K562 (cell line): Measurements from ENCODE around the gene SPTBN5. TPM values are rescaled to one million over a fixed set of nuclear protein-coding genes. Genes with fewer than 3 reads are reported as not detected.
A peak's percentile ranks its signal among the peaks of the same experiment; 100 is the strongest.

ENCODE experiments used
- ATAC-seq: fragments of 200-7000 bp; cut with Tn5 transposase; 3 replicates; pipeline ENCODE4 v1.9.1; 2020; ENCODE audit warnings: moderate library complexity
- BruUV-seq: library from RNA; stranded (reverse); fragments of 400-500 nt; replicated peaks from 2 replicates; lab custom pipeline; 2021; lab: Mats Ljungman, UMichigan
- CTCF ChIA-PET: fragments of 300-600 bp; formaldehyde crosslinking; extraction: SDS; loops from one replicate; lab custom pipeline; 2021; ENCODE audit warnings: low intra/inter-chr PET ratio; lab: Yijun Ruan, JAX
- POLR2A ChIA-PET: fragments of 300-600, 350-650 bp; sonication (Branson Sonifier 250); formaldehyde crosslinking; extraction: SDS; loops from one replicate; lab custom pipeline; 2021; ENCODE audit warnings: antibody characterized with exemption, inconsistent platforms; lab: Yijun Ruan, JAX
- DNase-seq, 4 experiments: peaks; one replicate each; pipeline versions ENCODE4 v3.0.0 to v3.0.0-alpha.2; 2011 to 2018; ENCODE audit warnings: low spot score in 3 of 4, mixed read lengths in 3 of 4; ENCODE audit errors: extremely low read depth in 1 of 4
- FAIRE-seq: peaks from 2 replicates; lab custom pipeline; 2011; peaks lifted over from hg19 to GRCh38; lab: Jason Lieb, UNC
- H2AFZ ChIP-seq: 2 replicates; pipeline ENCODE4 v1.6.0; 2011; ENCODE audit warnings: low read depth, low read length, control low read depth, inconsistent platforms
- H3K27ac ChIP-seq: fragments of 200-600 bp; 3 replicates; pipeline ENCODE4 v1.8.0; 2011; ENCODE audit warnings: low read depth, mild to moderate bottlenecking, control low read depth, inconsistent platforms, low read length, moderate library complexity, mixed read lengths; ENCODE audit errors: extremely low read depth
- H3K27me3 ChIP-seq, 2 experiments: fragments of 300-600 bp in 1 of 2; 2 replicates in 1 of 2; 3 replicates in 1 of 2; pipeline versions ENCODE4 v1.6.0 to v1.8.0; 2011; ENCODE audit warnings: inconsistent platforms in 2 of 2, low read length in 2 of 2, mild to moderate bottlenecking in 1 of 2, mixed read lengths in 1 of 2, moderate library complexity in 1 of 2; ENCODE audit not compliant: control insufficient read depth in 2 of 2, insufficient read depth in 2 of 2
- H3K36me3 ChIP-seq: fragments of 300-600 bp; 3 replicates; pipeline ENCODE4 v1.8.0; 2011; ENCODE audit warnings: mild to moderate bottlenecking, low read length, inconsistent platforms; ENCODE audit not compliant: control insufficient read depth, insufficient read depth
- H3K4me1 ChIP-seq, 2 experiments: fragments of 200-600 bp in 1 of 2; replicated peaks in 1 of 2; 2 replicates in 1 of 2; 3 replicates in 1 of 2; pipeline versions ENCODE4 v1.5.1 to v1.8.0; 2011; ENCODE audit warnings: inconsistent platforms in 2 of 2, low read length in 2 of 2, mild to moderate bottlenecking in 1 of 2, mixed read lengths in 1 of 2, moderate library complexity in 1 of 2; ENCODE audit not compliant: control insufficient read depth in 2 of 2, insufficient read depth in 2 of 2
- H3K4me2 ChIP-seq: 2 replicates; pipeline ENCODE4 v1.6.1; 2011; ENCODE audit warnings: low read length, control low read depth, inconsistent platforms, mixed read lengths; ENCODE audit not compliant: insufficient read depth
- H3K4me3 ChIP-seq: fragments of 200-600 bp; sonication (generic), shearing (Covaris generic); 2 replicates; pipeline ENCODE4 v1.5.1; 2016; ENCODE audit warnings: control low read depth, inconsistent platforms
- H3K79me2 ChIP-seq: fragments of 200-600 bp; 3 replicates; pipeline ENCODE4 v1.8.0; 2011; ENCODE audit warnings: low read length, inconsistent platforms; ENCODE audit not compliant: control insufficient read depth, insufficient read depth
- H3K9ac ChIP-seq, 2 experiments: 2 replicates each; pipeline versions ENCODE4 v1.6.0 to v1.6.1; 2011; ENCODE audit warnings: low read depth in 2 of 2, low read length in 2 of 2, control low read depth in 1 of 2, inconsistent platforms in 1 of 2, mild to moderate bottlenecking in 1 of 2, mixed read lengths in 1 of 2; ENCODE audit not compliant: insufficient read depth in 1 of 2
- H3K9me1 ChIP-seq: one replicate; pipeline ENCODE4 v1.6.0; 2011; ENCODE audit warnings: inconsistent platforms, mild to moderate bottlenecking, low read length, moderate library complexity; ENCODE audit not compliant: control insufficient read depth, insufficient read depth
- H3K9me3 ChIP-seq: replicated peaks from 2 replicates; pipeline ENCODE4 v1.5.1; 2011; ENCODE audit warnings: low read depth, low read length, inconsistent platforms; ENCODE audit not compliant: control insufficient read depth, insufficient read depth
- H4K20me1 ChIP-seq: replicated peaks from 2 replicates; pipeline ENCODE4 v1.6.1; 2011; ENCODE audit warnings: low read length, inconsistent platforms, mixed read lengths; ENCODE audit not compliant: control insufficient read depth, insufficient read depth
- CTCF ChIP-seq, 3 experiments: IDR thresholded peaks in 2 of 3; conservative IDR thresholded peaks in 1 of 3; 2 replicates each; pipeline ENCODE4 v1.5.1; 2011 to 2012; ENCODE audit warnings: low read length in 3 of 3, mild to moderate bottlenecking in 3 of 3, control low read depth in 2 of 3, improper control_type of control experiment in 1 of 3, inconsistent platforms in 1 of 3, low read depth in 1 of 3, mixed read lengths in 1 of 3, moderate library complexity in 1 of 3; ENCODE audit not compliant: insufficient read depth in 2 of 3
- FOXO4 ChIP-seq: fragments of 450-650 bp; formaldehyde crosslinking; IDR thresholded peaks from 2 replicates; pipeline ENCODE4 v1.4.0; 2020; ENCODE audit warnings: mild to moderate bottlenecking, moderate library complexity
- RAD21 ChIP-seq, 2 experiments: fragments of 250-450 bp in 1 of 2; fragments of 450-650 bp in 1 of 2; sonication (Bioruptor Pico) in 1 of 2; formaldehyde crosslinking in 1 of 2; IDR thresholded peaks in 1 of 2; conservative IDR thresholded peaks in 1 of 2; 2 replicates each; pipeline versions ENCODE4 v1.4.0 to v1.8.0; 2020 to 2022; ENCODE audit warnings: mild to moderate bottlenecking in 2 of 2, moderate library complexity in 1 of 2
- whole genome bisulfite sequencing: fragments of 100-300 bp; shearing (Covaris generic); methylation state at CpG from one replicate; pipeline ENCODE4 v1.1.6; 2016; ENCODE audit warnings: low coverage, mixed read lengths; ENCODE audit not compliant: insufficient coverage; ENCODE audit errors: missing lambda C conversion rate; 5-methylcytosine and 5-hydroxymethylcytosine counted together
- in situ Hi-C: fragments of 300-500 bp; cut with MboI; formaldehyde crosslinking; loops from 4 replicates; pipeline ENCODE4 v1.15.0; 2018; ENCODE audit warnings: inconsistent platforms, mixed read lengths
- intact Hi-C: fragments of 100-400 bp; cut with micrococcal nuclease; formaldehyde crosslinking; loops from 2 replicates; pipeline ENCODE4 v1.14.2; 2022
- polyA plus RNA-seq, 8 experiments: library from polyadenylated mRNA; depleted of rRNA in 4 of 8; stranded (reverse) in 5 of 8; unstranded in 3 of 8; fragments of >200 nt; fragmentation: Nextera tagmentation in 2 of 8; fragmentation: Illumina TruSeq in 1 of 8; extraction: Ambion mirVana in 2 of 8; extraction: Trizol in 1 of 8; gene quantifications; 2 replicates each; pipeline versions ENCODE4 v1.2.1 to v1.2.3, GENCODE V29; 2011 to 2014; ENCODE audit warnings: inconsistent platforms in 1 of 8, missing spikeins in 1 of 8
- total RNA-seq, 7 experiments: library from RNA; depleted of rRNA in 6 of 7; stranded (reverse); fragments of >200 nt in 6 of 7; fragmentation: Illumina TruSeq in 2 of 7; extraction: Trizol in 2 of 7; gene quantifications; 2 replicates each; pipeline versions ENCODE4 v1.2.1 to v1.2.3, GENCODE V29; 2011 to 2021; ENCODE audit warnings: low replicate concordance in 1 of 7

The SPTBN5 gene
- total and polyA plus RNA-seq, 9 of the 15 experiments (the other 6 are each of a cell fraction or from before 2014, with no cell fraction given) = 0.02 TPM; not detected in 8

- WGBS = 73% methylated on average over 8 of the region's 10 CpGs
- BruUV-seq = no TSS peak
- no peak overlapping the region for H2AFZ ChIP-seq
- H3K27me3 ChIP-seq = no peaks in the 10 kb centered on the region
- H3K9me3 ChIP-seq = no peaks in the 10 kb centered on the region
- POLR2A ChIA-PET = interaction anchor here (0.6 to 1.3 kb wide), 5 partner anchors 9 to 210 kb away, joined by 3 to 4 read pairs (median 3); no protein-coding TSS in a partner anchor
- H3K4me2 ChIP-seq = no peak overlapping the region
- H3K9ac ChIP-seq = no peak overlapping the region; a peak in 1 of 4 replicates
- peak; percentile 29; the same call in 1 of the 3 replicates for ATAC-seq
- 0 out of 5 replicates have a peak, but pooled peaks cover 3% of the 10 kb centered on the region in 2 experiments for H3K4me1 ChIP-seq
- in situ Hi-C loops = loop anchor here (25.0 kb wide), 1 partner anchor 344 kb away; no protein-coding TSS in a partner anchor
- intact Hi-C loops = no loop called here
- no peaks in the 10 kb centered on the region for H3K79me2 ChIP-seq
- no peak overlapping the region for H3K27ac ChIP-seq
- no peak overlapping the region for H3K4me3 ChIP-seq
- no peak for FAIRE-seq
- no peaks in the 10 kb centered on the region for H4K20me1 ChIP-seq
- no peak for DNase-seq
- CTCF ChIA-PET = no interaction called here
- no peaks in the 10 kb centered on the region for H3K9me1 ChIP-seq
- TF ChIP-seq FOXO4 (CRISPR knock-in tag) (no peak), RAD21 (CRISPR knock-in tag; conservative IDR thresholded peaks at IDR 0.05 in 1 of 2, IDR thresholded peaks at IDR 0.05 in 1 of 2) (peak in 1 of 2 experiments; percentile 31; a peak in 2 of 4 replicates), CTCF (IDR thresholded peaks at IDR 0.05 in 2 of 3, conservative IDR thresholded peaks at IDR 0.05 in 1 of 3; ENCODE audit: insufficient read depth in 2 of 3, low read depth in 1 of 3, low read length in 3 of 3) (peak; percentile 18 to 30 (median 24); a peak in 2 of 6 replicates)
- H3K36me3 ChIP-seq = no peaks in the 10 kb centered on the region
Observed at GRCh38 chr15:41806291-41807181, 87.3 kb downstream of the SPTBN5 start.
